Activated CD4-positive, alpha-beta memory T cell treated with anti-CD3 and anti-CD28 coated beads, Interleukin-2, amount 10 ng/mL, durations not matched to agents 7 days and 5 days (primary cell): Measurements from ENCODE around the gene POC1B. TPM values are rescaled to one million over a fixed set of nuclear protein-coding genes. Genes with fewer than 3 reads are reported as not detected.

Experiments
- CTCF ChIA-PET: fragments of 350-600 bp; sonication (Branson Sonifier 250); formaldehyde crosslinking; loops from one replicate; lab custom pipeline; 2021; ENCODE audit warnings: antibody characterized with exemption, inconsistent platforms; lab: Charles Lee
- POLR2A ChIA-PET: fragments of 350-600 bp; sonication (Branson Sonifier 250); formaldehyde crosslinking; loops from one replicate; lab custom pipeline; 2021; ENCODE audit warnings: antibody characterized with exemption; lab: Charles Lee
- DNase-seq: peaks from one replicate; pipeline ENCODE4 v3.0.0-alpha.2; 2020
- H3K27ac Mint-ChIP-seq: one replicate; pipeline ENCODE4 v1.8.0; 2021; ENCODE audit warnings: mild to moderate bottlenecking, mixed read lengths
- H3K27me3 Mint-ChIP-seq: one replicate; pipeline ENCODE4 v1.8.0; 2021; ENCODE audit warnings: mixed read lengths
- H3K36me3 Mint-ChIP-seq: one replicate; pipeline ENCODE4 v1.8.0; 2021; ENCODE audit warnings: low read depth, mixed read lengths
- H3K4me1 Mint-ChIP-seq: one replicate; pipeline ENCODE4 v1.8.0; 2021; ENCODE audit warnings: mixed read lengths
- H3K4me3 Mint-ChIP-seq: one replicate; pipeline ENCODE4 v1.8.0; 2021; ENCODE audit warnings: mild to moderate bottlenecking, mixed read lengths
- H3K9me3 Mint-ChIP-seq: one replicate; pipeline ENCODE4 v1.8.0; 2021; ENCODE audit warnings: mixed read lengths
- total RNA-seq, 2 experiments: library from RNA; stranded (reverse); gene quantifications; one replicate each; pipeline ENCODE4 v1.2.3, GENCODE V29; 2021

POC1B gene
- total RNA-seq, 2 experiments from 2014 or later, result 56.8 to 58.6 TPM

DNA sequence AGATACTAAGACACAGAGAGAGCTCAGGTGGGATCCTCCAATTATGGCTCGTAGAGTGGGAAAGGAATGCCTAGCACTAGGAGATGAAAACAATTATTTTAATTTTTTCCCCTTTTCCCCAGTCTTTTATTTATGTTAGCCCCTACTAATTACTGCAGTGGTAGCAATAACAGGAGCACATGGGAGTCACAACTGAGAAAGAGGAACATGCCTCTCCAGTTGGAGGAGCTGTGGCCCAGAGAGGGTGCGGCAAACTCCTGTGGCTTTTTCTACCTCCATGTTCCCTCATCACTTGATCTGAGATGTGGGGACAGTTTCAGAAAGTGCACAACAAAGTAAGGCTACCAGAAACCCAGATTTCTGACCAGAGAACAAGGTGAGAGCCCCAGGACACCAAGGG, 25.9 kb upstream of the POC1B start:
- Mint-ChIP-seq H3K4me1 (no peaks in the 10 kb centered on the region), H3K27me3 (no peaks in the 10 kb centered on the region), H3K9me3 (no peaks in the 10 kb centered on the region), H3K4me3 (no peak overlapping the region), H3K27ac (no peak overlapping the region), H3K36me3 (no peaks in the 10 kb centered on the region)
- ChIA-PET POLR2A (no interaction called here), CTCF (interaction anchor here (2.7 kb wide), 1 partner anchor 8 kb away, joined by 11 read pairs; no protein-coding TSS in a partner anchor)
- DNase-seq, result no peak

- POLR2A ChIA-PET, result no interaction called here
- Mint-ChIP-seq H3K27me3 (no peaks in the 10 kb centered on the region), H3K4me1 (peaks cover 8% of the 10 kb centered on the region), H3K4me3 (no peak overlapping the region), H3K9me3 (no peaks in the 10 kb centered on the region), H3K36me3 (no peaks in the 10 kb centered on the region), H3K27ac (no peak overlapping the region)
- DNase-seq, result no peak
- CTCF ChIA-PET, result no interaction called here
These were observed 21.3 kb upstream of the POC1B start for GRCh38 chr12:89547101-89547500.

DNA sequence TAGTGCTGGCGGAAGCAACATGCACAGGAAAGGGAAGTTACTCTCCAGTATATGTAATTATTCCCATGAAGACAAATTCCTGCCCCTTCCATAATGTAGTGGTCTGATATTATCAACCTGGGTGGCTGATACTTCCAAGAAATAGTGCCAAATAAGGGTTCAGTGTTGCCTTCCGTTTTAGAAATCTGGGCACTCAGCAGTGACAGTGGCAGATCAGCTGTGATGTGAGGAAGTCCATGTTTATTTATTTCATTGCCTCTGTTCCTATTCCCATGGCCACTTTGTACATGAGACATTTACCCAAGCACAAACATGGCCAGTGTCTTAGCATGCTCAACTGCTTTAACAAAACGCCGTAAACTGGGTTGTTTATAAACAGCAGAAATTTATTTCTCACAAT, 20.3 kb upstream of the POC1B start:
- Mint-ChIP-seq H3K4me1 (peaks cover 9% of the 10 kb centered on the region), H3K4me3 (no peak overlapping the region), H3K27ac (no peak overlapping the region), H3K36me3 (no peaks in the 10 kb centered on the region), H3K27me3 (no peaks in the 10 kb centered on the region), H3K9me3 (no peaks in the 10 kb centered on the region)
- CTCF ChIA-PET, result no interaction called here
- no peak for DNase-seq
- POLR2A ChIA-PET, result no interaction called here

DNA sequence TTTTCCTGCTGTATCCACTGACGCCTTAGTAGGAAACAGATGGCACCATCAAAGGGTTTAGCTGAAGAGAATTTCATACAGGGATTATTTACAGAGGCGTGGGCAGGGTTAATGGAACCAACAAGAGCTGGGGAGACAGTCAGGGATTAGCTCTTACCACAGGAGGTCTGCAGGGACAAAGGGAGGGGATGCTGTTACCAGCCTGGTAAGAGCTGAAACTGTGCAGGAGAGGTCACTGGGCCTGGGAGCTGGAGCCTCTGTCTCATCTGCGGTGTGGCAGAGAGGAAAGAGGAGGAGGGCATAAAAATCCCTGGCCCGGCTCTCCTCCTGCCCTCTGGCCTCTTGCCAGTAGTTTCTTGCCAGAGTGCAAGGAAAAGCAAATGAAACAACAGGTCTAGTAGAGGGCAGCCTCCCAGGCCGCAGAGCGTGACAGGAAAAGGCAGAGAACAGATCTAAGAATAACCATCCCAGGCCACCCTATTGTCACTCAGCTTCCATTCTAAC, 18.9 kb upstream of the POC1B start:
- Mint-ChIP-seq H3K27me3 (no peaks in the 10 kb centered on the region), H3K36me3 (no peaks in the 10 kb centered on the region), H3K9me3 (no peaks in the 10 kb centered on the region), H3K4me3 (no peak overlapping the region), H3K27ac (no peak overlapping the region), H3K4me1 (peaks cover 9% of the 10 kb centered on the region)
- POLR2A ChIA-PET, result interaction anchor here (1.1 kb wide), 1 partner anchor 17 kb away, joined by 3 read pairs; no protein-coding TSS in a partner anchor
- CTCF ChIA-PET, result interaction anchor here (0.5 to 2.7 kb wide), 8 partner anchors 11 to 610 kb away, joined by 3 to 21 read pairs (median 4); no protein-coding TSS in a partner anchor
- no peak for DNase-seq

DNA sequence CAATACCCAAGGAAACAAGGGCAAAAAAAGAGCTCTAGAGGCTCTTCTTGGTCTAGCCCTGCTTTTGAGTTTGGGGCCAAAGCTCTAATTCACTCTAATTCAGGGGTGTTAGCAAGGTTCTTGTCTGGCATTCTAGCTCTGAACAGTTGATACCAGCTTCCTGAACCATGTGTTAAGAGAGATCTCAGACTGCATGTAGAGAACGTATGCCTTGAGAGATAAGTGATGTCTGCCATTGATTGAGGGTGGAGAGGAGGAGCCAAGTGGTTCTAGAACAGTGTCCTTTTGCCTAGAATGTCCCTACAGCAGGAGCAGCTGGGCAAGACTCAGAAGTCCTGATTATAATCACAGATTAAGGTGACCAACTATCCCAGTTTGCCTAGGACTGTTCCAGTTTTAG, 18.2 kb upstream of the POC1B start:
- Mint-ChIP-seq H3K4me1 (peaks cover 9% of the 10 kb centered on the region), H3K36me3 (no peaks in the 10 kb centered on the region), H3K9me3 (no peaks in the 10 kb centered on the region), H3K27me3 (no peaks in the 10 kb centered on the region), H3K27ac (no peak overlapping the region), H3K4me3 (no peak overlapping the region)
- POLR2A ChIA-PET, result interaction anchor here (1.1 to 1.9 kb wide), 2 partner anchors 18 to 165 kb away, joined by 3 to 6 read pairs; partner anchors contain the start of gene ATP2B1
- DNase-seq, result no peak
- CTCF ChIA-PET, result interaction anchor here (0.6 to 2.7 kb wide), 21 partner anchors 9 to 703 kb away, joined by 3 to 21 read pairs (median 4); partner anchors contain the start of gene ATP2B1

GRCh38 chr12:89542912-89543592, 17.2 kb upstream of the POC1B start:
- CTCF ChIA-PET, result interaction anchor here (0.7 to 2.7 kb wide), 21 partner anchors 10 to 621 kb away, joined by 3 to 21 read pairs (median 3); partner anchors contain the start of genes ATP2B1 and GALNT4

GRCh38 chr12:89542236-89542635, 16.4 kb upstream of the POC1B start:
- ChIA-PET POLR2A (interaction anchor here (1.9 kb wide), 1 partner anchor 167 kb away, joined by 6 read pairs; the partner anchor contains the start of gene ATP2B1), CTCF (interaction anchor here (1.1 to 2.7 kb wide), 7 partner anchors 296 to 622 kb away, joined by 3 to 21 read pairs (median 3); no protein-coding TSS in a partner anchor)
- Mint-ChIP-seq H3K27ac (no peak overlapping the region), H3K9me3 (no peaks in the 10 kb centered on the region), H3K36me3 (no peaks in the 10 kb centered on the region), H3K27me3 (no peaks in the 10 kb centered on the region), H3K4me1 (peaks cover 9% of the 10 kb centered on the region), H3K4me3 (no peak overlapping the region)
- DNase-seq, result no peak

More at GRCh38 chr12:89542912-89543592, 17.2 kb upstream of the POC1B start:
- POLR2A ChIA-PET, result interaction anchor here (1.9 kb wide), 1 partner anchor 166 kb away, joined by 6 read pairs; the partner anchor contains the start of gene ATP2B1
- no peaks in the 10 kb centered on the region for H3K27me3 Mint-ChIP-seq
- H3K4me1 Mint-ChIP-seq, result peaks cover 9% of the 10 kb centered on the region
- H3K9me3 Mint-ChIP-seq, result no peaks in the 10 kb centered on the region
- no peak overlapping the region for H3K4me3 Mint-ChIP-seq
- DNase-seq, result peak; percentile 66
- H3K36me3 Mint-ChIP-seq, result no peaks in the 10 kb centered on the region
- no peak overlapping the region for H3K27ac Mint-ChIP-seq

- H3K4me3 Mint-ChIP-seq, result no peak overlapping the region
- no peak for DNase-seq
- CTCF ChIA-PET, result interaction anchor here (1.2 kb wide), 1 partner anchor 562 kb away, joined by 5 read pairs; no protein-coding TSS in a partner anchor
- H3K27ac Mint-ChIP-seq, result no peak overlapping the region
- no peaks in the 10 kb centered on the region for H3K36me3 Mint-ChIP-seq
- POLR2A ChIA-PET, result no interaction called here
- no peaks in the 10 kb centered on the region for H3K9me3 Mint-ChIP-seq
- peaks cover 9% of the 10 kb centered on the region for H3K4me1 Mint-ChIP-seq
- H3K27me3 Mint-ChIP-seq, result no peaks in the 10 kb centered on the region
These were observed 14.7 kb upstream of the POC1B start for GRCh38 chr12:89540586-89540985.

GRCh38 chr12:89539426-89540223, 13.8 kb upstream of the POC1B start:
- CTCF ChIA-PET, result interaction anchor here (0.7 kb wide), 2 partner anchors 22 to 79 kb away, joined by 3 to 4 read pairs; no protein-coding TSS in a partner anchor
- DNase-seq, result no peak

GRCh38 chr12:89538897-89539296, 13.1 kb upstream of the POC1B start:
- Mint-ChIP-seq H3K27me3 (no peaks in the 10 kb centered on the region), H3K27ac (no peak overlapping the region), H3K4me3 (no peak overlapping the region), H3K36me3 (no peaks in the 10 kb centered on the region), H3K4me1 (peaks cover 9% of the 10 kb centered on the region), H3K9me3 (no peaks in the 10 kb centered on the region)
- ChIA-PET CTCF (interaction anchor here (0.7 to 1.1 kb wide), 2 partner anchors 9 to 78 kb away, joined by 4 read pairs; no protein-coding TSS in a partner anchor), POLR2A (no interaction called here)
- DNase-seq, result no peak

More at GRCh38 chr12:89539426-89540223, 13.8 kb upstream of the POC1B start:
- Mint-ChIP-seq H3K9me3 (no peaks in the 10 kb centered on the region), H3K27me3 (no peaks in the 10 kb centered on the region), H3K27ac (no peak overlapping the region), H3K4me3 (no peak overlapping the region), H3K36me3 (no peaks in the 10 kb centered on the region), H3K4me1 (peaks cover 9% of the 10 kb centered on the region)
- POLR2A ChIA-PET, result no interaction called here

GRCh38 chr12:89537389-89537788, 11.5 kb upstream of the POC1B start:
- Mint-ChIP-seq H3K36me3 (no peaks in the 10 kb centered on the region), H3K4me1 (peaks cover 4% of the 10 kb centered on the region), H3K27ac (no peak overlapping the region), H3K9me3 (no peaks in the 10 kb centered on the region), H3K27me3 (no peaks in the 10 kb centered on the region), H3K4me3 (no peak overlapping the region)
- DNase-seq, result no peak
- CTCF ChIA-PET, result interaction anchor here (0.8 kb wide), 1 partner anchor 518 kb away, joined by 3 read pairs; no protein-coding TSS in a partner anchor
- POLR2A ChIA-PET, result no interaction called here

GRCh38 chr12:89529738-89530137, 3.9 kb upstream of the POC1B start:
- DNase-seq, result no peak
- Mint-ChIP-seq H3K9me3 (no peaks in the 10 kb centered on the region), H3K36me3 (peaks cover 3% of the 10 kb centered on the region), H3K27ac (peak overlapping the region; percentile 12), H3K4me3 (no peak overlapping the region), H3K4me1 (peaks cover 32% of the 10 kb centered on the region), H3K27me3 (no peaks in the 10 kb centered on the region)
- CTCF ChIA-PET, result interaction anchor here (0.9 to 11.2 kb wide), 7 partner anchors 9 to 519 kb away, joined by 3 to 209 read pairs (median 4); no protein-coding TSS in a partner anchor
- POLR2A ChIA-PET, result no interaction called here
